Right hindlimb (tissue), 1 donor: ENCODE data around the gene POLR1G.

Experiments used
- DNase-seq: peaks from one replicate; pipeline ENCODE4 v3.0.0-alpha.2; 2018

The POLR1G gene

DNA sequence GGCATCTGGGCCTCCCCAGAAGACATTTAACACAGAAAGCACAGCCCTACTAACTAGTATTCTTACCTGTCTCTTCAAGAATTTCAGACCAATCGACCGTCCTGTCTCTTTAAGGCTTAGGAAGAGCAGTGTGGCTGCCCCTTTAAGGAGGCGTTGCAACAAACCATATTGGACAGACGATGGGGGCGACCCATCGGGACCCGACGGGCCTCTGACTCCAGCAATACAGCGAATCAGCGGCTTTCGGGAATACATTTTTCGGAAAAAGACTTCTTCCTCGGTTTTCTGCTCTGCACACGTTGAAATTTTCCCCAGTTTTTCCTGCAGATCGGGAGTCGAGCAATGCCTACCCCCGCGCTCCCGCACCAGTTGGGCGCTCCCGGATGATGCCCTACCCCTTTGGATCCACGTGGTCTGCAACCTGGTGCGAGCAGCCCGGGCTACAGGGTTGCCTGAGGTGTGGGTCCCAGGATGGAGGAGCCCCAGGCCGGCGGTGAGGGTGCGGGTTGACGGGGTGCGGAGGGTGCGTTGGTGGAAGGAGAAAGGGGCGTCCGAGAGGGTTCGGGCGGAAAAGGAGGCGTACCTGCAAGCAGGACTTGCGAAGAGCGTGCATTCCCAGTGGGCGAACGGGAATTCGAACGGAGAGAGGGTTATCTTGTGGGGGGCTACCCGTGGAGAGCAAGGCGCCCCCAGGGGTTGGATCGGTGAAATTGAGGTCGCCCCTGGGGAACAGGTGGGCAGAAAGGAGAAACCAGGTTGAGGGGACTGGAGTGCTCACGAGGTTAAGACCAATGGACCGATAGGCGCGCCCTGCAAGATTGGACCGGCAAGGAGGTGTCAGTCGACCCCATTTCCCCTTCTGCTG, at the start of gene POLR1G:
Gene POLR1G, plus strand, starts transcription at position 419 of the 865 bp plus-strand sequence. Its CDS starts 53 bp downstream, at position 472.
- DNase-seq: peak; percentile 85

GRCh38 chr19:45356760-45357444, 49.5 kb upstream of the POLR1G start:
- DNase-seq: no peak

GRCh38 chr19:45357445-45357783, 49.0 kb upstream of the POLR1G start:
- no peak for DNase-seq

DNA sequence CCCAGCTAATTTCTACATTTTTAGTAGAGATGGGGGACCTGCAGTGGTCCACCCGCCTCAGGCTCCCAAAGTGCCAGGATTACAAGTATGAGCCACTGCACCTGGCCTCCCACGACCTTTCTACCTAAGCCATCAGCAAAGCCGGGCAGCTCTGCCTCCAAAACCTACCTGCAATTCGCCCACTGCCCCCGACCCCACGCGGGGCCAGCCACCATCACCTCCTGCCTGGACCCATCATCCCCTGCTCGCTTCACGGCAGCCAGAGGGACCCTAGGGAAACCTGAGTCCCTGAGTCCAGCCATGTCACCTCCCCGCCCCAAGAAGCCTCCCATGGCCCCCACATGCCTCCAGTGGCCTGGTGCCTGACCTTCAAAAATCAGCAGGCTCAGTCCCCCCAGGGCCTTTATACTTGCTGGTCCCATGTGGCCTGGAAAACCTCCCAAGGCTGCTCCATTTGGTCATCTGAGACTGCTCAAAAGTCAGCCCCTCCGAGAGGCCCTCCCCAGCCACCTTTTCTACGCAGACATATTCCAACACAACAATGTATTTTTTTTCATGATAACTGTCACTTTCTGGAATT, 48.1 kb upstream of the POLR1G start:
- no peak for DNase-seq

GRCh38 chr19:45361608-45362007, 44.8 kb upstream of the POLR1G start:
- DNase-seq: no peak

- DNase-seq: no peak
Observed at GRCh38 chr19:45362291-45362690, 44.2 kb upstream of the POLR1G start.

- DNase-seq: no peak
Observed at GRCh38 chr19:45363861-45364459, 42.5 kb upstream of the POLR1G start.

GRCh38 chr19:45364696-45365095, 41.7 kb upstream of the POLR1G start:
- DNase-seq: no peak

DNA sequence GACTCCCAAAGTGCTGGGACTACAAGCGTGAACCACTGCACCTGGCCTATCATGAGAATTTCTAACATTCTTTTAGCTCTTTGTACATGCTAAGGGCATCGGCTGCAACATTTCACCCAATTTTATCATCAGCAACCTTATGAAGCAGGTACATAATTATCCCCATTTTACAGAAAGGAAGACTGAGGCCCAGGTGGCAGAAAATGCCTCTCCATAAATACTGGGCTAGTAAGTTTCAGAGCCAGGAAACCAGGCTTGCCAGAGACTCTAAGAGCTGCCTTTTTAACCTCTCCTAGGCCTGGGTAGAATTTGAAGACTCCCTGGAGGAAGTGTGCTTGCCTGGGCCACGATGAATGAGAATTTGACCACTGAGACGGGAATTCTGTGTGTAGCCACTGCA, 38.3 kb upstream of the POLR1G start:
- DNase-seq: no peak

GRCh38 chr19:45368737-45369340, 37.6 kb upstream of the POLR1G start:
- DNase-seq: no peak

DNA sequence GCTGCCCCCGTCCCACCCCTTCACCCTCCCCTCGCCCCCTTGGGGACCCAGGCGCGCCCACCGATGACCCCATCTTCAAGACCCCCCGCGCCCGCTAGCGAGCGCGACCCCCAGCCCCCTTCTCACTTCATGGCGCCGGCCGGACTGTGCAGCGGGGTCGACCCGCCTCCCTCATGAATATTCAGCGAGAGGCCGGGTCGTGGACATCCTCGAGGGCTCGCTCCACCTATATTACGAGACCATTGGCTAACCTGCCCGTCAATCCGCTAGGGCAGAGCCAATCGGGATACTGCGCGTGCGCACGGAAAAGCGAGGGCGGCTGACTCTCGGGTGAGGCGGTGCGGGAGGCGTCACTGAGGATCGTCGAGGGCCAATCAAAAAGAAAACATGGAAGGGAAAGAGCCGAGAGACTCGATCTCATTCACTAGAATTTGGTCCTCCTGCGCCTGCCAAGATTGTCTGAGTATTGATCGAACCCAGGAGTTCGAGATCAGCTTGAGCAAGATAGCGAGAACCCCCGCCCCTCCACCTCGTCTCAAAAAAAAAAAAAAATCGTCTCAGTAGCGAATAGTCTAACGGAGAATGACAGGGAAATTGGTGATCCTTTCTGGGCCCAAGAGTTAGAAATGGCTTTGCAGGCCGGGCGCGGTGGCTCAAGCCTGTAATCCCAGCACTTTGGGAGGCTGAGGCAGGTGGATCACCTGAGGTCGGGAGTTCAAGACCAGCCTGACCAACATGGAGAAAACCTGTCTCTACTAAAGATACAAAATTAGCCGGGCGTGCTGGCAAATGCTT, 35.8 kb upstream of the POLR1G start, which contains the start of gene ERCC2:
Gene ERCC2, minus strand, starts transcription at position 164 of the 795 bp plus-strand sequence. Its CDS starts 33 bp downstream, at position 131.
- peak; percentile 100 for DNase-seq

DNA sequence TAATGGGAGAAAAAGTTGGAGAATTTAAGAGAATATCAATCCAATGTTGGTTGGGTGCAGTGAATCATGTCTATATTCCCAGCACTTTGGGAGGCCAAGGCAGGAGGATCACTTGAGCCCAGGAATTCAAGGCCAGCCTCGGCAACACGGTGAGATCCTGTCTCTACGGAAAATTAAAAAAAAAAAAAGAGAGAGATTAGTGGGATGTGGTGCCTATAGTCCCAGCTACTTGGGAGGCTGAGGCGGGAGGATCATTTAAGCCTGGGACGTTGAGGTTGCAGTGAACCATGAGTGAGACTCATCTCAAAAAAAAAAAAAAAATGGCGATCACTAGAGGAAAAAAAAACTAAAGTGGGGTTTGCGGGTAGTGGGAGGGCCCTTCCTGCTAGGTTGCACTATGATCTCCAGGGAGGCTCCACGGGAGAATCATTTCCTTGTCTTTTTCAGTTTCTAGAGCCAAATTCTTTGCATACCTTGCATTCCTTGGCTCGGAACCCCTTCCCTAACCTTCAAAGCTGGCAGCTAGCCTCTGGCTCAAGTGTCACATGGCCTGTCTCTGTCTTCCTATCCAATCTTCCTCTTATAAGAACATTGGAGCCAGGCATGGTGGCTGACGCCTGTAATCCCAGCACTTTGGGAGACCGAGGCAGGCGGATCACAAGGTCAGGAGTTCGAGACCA, 30.3 kb upstream of the POLR1G start:
- peak; percentile 82 for DNase-seq

- no peak for DNase-seq
Observed at GRCh38 chr19:45380107-45380506, 26.3 kb upstream of the POLR1G start.

DNA sequence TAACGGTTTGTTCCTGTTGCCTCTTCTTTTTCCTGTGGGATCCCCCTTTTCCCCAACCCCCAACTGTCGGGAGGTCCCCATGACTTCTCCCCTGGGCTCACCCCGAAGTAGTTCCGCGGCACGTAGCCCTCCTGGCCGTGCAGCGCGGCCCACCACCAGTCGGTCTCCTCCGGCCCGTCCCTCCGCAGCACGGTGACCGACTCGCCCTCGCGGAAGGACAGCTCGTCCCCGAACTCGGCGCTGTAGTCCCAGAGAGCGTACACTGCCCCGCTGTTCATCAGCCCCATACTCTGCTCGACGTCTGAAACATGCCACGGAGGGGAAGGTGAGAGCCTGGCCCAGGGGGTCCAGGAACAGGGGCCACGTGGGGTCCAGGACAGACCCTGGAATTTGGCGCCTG, 24.0 kb upstream of the POLR1G start:
- DNase-seq: no peak

DNA sequence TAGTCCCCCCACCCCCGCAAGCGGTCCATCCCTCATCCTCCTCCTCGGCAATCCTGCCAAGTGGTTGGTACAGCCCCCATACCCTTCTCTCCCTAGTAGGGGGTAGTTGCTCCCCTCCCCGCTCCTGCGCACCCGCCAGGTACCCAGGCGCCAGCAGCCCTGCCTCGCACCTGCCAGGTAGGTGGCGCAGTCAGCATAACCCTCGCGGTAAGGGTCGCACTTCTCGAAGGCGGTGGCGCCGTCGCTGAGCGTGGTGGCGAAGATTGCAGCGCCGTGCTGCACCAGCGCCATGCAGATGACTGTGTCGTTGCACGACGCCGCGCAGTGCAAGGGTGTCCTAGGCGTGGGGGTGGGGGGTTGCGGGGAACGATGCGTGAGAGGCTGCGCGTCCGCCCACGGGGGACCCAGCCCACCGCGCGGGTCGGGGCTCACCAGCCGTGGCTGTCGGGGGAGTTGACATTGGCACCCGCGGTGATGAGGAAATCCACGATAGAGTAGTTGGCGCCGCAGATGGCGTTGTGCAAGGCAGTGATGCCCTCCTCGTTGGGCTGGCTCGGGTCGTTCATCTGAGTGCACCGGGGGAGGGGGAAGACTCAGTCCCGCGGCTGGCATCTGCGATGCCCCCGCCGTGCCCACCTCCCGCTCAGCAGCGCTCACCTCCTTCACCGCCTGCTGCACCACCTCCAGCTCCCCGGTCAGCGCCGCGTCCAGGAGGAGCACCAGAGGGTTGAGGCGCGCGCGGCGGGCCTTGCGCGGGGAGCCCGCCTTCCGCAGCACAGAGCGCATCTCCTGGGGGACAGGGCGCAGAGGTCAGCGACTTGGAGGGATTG, 20.8 kb upstream of the POLR1G start:
- DNase-seq: no peak

DNA sequence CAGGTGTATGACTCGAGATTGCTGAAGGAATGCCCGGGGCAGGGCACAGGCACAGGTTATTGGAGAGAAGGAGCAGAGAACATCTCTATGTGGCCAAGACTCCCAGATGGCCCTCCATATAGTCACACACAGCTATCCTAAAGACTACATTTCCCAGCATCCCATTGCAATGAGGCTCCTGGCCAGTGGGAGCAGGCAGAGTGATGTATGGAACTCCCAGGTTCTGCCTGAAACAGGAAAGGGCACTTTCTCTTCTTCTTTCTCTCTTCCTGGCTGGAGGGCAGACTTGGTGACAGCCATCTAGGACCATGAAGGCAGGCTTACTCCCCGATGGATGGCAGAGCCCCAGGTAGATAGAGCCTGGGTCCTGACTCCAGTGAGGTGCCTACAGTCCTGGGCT, 15.1 kb upstream of the POLR1G start:
- no peak for DNase-seq

DNA sequence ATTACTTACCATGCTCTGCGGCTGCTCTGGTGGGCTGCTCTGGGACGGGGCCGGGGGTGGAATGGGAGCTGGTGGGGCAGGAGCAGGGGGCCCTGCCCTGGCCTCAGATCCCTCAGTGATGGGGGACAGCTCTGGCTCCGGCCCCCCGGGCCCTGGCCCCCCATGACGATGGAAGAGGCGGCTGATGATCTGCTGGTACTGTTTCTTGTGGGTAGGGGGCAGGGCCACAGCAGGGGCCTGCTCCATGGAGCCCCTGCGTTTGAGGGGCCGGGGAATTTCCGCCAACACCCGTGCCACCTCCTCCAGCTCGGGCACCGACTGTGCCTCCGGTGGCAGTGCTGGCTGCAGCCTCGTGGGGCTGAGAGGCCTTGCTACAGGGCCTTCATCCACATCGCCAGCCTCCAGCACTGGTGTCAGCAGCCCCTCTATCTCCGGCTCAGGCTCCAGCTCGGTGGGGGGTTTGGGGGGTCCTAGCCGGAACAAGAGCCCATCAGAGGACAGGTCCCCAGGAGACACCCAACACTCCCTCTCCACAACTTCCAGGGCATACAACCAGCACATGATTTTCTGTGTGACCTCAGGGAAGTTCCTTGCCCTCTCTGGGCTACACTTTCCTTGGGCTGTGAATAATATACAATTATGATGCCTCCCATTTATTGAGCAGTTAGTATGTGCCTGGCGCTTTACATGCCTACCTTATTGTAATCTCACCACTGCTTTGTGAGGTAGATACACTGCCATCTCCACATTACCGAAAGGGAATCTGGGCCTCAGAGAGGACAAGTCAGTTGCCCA, 14.4 kb upstream of the POLR1G start:
- DNase-seq: no peak

- no peak for DNase-seq
Observed at GRCh38 chr19:45395821-45396617, 10.4 kb upstream of the POLR1G start.

DNA sequence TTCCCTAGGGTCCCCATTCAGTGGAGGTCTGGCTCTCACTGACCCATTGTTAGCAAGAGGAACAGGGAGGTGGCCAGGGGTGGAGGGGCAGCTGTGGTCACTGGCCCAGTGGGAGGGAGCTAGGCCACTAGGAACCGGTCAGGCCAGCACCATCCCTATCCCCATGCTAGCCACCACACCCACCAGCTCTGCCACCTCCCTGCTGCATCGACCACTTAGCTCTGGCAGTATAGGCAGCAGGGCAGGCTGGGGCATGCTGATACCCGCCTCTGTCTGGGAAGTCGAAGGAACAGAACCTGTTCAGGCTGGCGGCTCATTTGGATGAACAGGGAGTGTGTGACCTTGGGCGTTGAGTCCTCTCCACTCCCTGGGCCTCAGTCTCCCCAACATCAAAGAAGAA, 6.3 kb upstream of the POLR1G start:
- no peak for DNase-seq
